B cell (primary cell): Measurements from ENCODE around the gene MAGEA9B.

ENCODE experiments used
- CTCF ChIP-seq: fragments of 200-600 bp; IDR thresholded peaks from one replicate; pipeline ENCODE4 v1.8.0; 2022; ENCODE audit warnings: antibody characterized with exemption, mild to moderate bottlenecking
- EZH2 ChIP-seq: IDR thresholded peaks from 2 replicates; pipeline ENCODE4 v1.6.1; 2012; ENCODE audit warnings: borderline replicate concordance, low read depth, mild to moderate bottlenecking, moderate library complexity, low read length; ENCODE audit not compliant: insufficient read depth, poor library complexity, severe bottlenecking

- TF ChIP-seq CTCF, result no peak
- TF ChIP-seq EZH2, result no peak
Observed at GRCh38 chrX:149570668-149571067, 16.6 kb downstream of the MAGEA9B start.
